ENCODE data around the gene PLAAT2. TPM values are rescaled to one million over a fixed set of nuclear protein-coding genes. Genes with fewer than 3 reads are reported as not detected.
"Not testable (repeated sequence)": the region's sequence is repeated elsewhere in the genome, so short reads cannot be mapped to it uniquely, and the experiment has no call there.

Gene PLAAT2
- total RNA-seq, 2 donors from 2014 or later = 2.6 TPM; not detected in 1

DNA sequence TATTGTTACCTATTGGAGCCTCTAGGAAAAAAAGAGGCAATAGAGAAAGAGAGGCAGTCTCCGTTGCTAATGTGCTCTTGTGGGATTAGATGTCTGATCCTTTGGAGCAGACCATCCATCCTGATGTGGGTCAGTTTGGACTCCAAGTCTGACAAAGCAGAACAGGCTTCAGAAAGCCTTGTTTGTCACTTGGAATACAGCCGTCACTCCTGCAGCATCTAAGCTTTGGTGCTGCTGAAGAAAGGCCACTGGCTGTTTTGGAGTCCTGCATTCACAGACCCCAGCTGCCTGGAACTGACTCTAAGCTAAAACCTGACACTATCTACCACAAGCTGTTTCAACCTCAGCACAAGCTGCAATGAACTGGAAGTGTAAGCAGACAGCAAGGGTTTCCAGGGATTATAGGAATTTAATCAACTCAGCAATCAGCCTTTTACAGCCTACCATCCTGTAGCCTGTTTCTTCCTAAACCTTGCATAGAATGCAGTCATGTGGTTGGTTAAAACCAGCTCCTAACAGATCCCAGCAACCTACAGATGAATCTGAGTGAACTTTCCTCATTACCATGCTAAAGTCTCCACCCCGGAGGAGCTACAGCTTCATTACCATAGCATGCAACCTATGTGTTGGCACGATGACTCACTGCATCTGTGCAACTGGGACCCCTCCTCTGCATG, 30.2 kb downstream of the PLAAT2 start:
- TF ChIP-seq CTCF (IDR thresholded peaks at IDR 0.05) (no peak), POLR2AphosphoS5 (IDR thresholded peaks at IDR 0.05) (no peak), POLR2A (IDR thresholded peaks at IDR 0.05) (no peak)
- Histone ChIP-seq H3K27me3 (replicated peaks; ENCODE audit: insufficient read depth) (no peaks in the 10 kb centered on the region), H3K9me3 (no peaks in the 10 kb centered on the region), H3K4me3 (no peak overlapping the region), H3K4me1 (replicated peaks) (peaks cover 8% of the 10 kb centered on the region), H3K27ac (no peak overlapping the region), H3K36me3 (no peaks in the 10 kb centered on the region)
- 66% methylated on average over 4 of the region's 4 CpGs for WGBS
- intact Hi-C loops (cut with DNase I) = loop anchor here (5.0 kb wide), 1 partner anchor 41 kb away; the partner anchor contains the start of gene PLAAT5
- DNase-seq (ENCODE audit: low spot score) = no peak

DNA sequence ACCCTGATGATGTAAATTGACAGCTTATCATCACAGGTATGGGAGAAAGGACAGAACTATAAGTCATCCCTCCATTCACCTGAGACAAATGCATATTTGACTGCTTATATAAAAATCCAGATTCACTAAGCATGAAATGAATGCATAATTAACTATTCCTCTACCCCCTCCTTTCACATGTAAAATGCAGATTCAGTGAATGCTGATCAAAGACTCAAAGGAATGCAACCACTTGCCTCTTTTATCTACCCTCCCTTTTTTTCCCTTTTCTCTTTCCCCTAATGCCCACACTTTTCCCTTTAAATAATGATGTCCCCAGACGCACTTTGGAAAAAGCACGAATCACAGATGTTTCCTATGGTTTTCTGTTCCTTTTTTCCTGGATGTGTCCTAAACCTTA, 31.1 kb downstream of the PLAAT2 start:
- peak overlapping the region; percentile 12 to 30 for H3K27ac ChIP-seq
- H3K27me3 ChIP-seq (replicated peaks; ENCODE audit: insufficient read depth) = no peaks in the 10 kb centered on the region
- intact Hi-C loops (cut with DNase I) = loop anchor here (5.0 kb wide), 1 partner anchor 40 kb away; the partner anchor contains the start of gene PLAAT5
- TF ChIP-seq POLR2AphosphoS5 (IDR thresholded peaks at IDR 0.05) = no peak
- no peak for TF ChIP-seq POLR2A (IDR thresholded peaks at IDR 0.05)
- no peak for TF ChIP-seq CTCF (IDR thresholded peaks at IDR 0.05)
- H3K36me3 ChIP-seq = no peaks in the 10 kb centered on the region
- peaks cover under 1% of the 10 kb centered on the region for H3K4me1 ChIP-seq (replicated peaks)
- no peak overlapping the region for H3K4me3 ChIP-seq
- WGBS = 94% methylated on average over 2 of the region's 2 CpGs
- no peak for DNase-seq (ENCODE audit: low spot score)
- no peaks in the 10 kb centered on the region for H3K9me3 ChIP-seq

DNA sequence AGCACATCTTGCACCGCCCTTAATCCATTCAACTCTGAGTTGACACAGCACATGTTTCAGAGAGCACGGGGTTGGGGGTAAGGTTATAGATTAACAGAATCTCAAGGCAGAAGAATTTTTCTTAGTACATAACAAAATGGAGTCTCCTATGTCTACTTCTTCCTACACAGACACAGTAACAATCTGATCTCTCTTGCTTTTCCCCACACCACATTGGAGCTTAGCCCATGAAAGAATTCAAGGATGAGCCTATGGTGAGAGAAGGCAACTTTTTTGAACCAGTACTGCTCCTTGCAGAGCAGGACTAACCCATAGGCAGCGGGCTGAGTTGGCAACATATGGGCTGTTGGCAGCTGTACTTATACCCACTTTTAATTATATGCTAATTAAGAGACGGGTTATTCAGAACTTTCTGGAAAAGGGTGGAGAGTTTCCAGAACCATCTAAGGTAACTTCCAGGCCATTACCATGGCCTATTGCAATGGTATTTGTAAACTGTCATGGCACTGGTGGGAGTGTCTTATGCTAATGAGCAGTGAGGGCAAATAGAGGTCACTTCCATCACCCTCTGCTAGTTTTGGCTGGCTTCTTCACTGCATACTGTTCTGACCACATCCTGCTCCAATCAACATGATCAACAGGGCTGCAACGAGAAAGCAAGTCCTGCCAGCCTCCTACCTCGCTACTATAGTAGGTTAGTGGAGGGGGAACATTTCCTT, 31.9 kb downstream of the PLAAT2 start:
- H3K27me3 ChIP-seq (replicated peaks; ENCODE audit: insufficient read depth); H3K9me3 ChIP-seq; H3K4me3 ChIP-seq; H3K4me1 ChIP-seq (replicated peaks); H3K36me3 ChIP-seq: not testable (repeated sequence)
- TF ChIP-seq POLR2AphosphoS5 (IDR thresholded peaks at IDR 0.05) (peak; percentile 91), POLR2A (IDR thresholded peaks at IDR 0.05) (peak; percentile 44)
- H3K27ac ChIP-seq = peak overlapping the region; percentile 30 to 53
- peak; percentile 82 for DNase-seq (ENCODE audit: low spot score)
- WGBS = 53% methylated on average over 5 of the region's 6 CpGs
- intact Hi-C loops (cut with DNase I) = loop anchor here (5.0 kb wide), 1 partner anchor 39 kb away; the partner anchor contains the start of gene PLAAT5

- no peaks in the 10 kb centered on the region for H3K36me3 ChIP-seq
- DNase-seq (ENCODE audit: low spot score) = no peak
- no peaks in the 10 kb centered on the region for H3K27me3 ChIP-seq (replicated peaks; ENCODE audit: insufficient read depth)
- no peak for TF ChIP-seq CTCF (IDR thresholded peaks at IDR 0.05)
- no peak overlapping the region for H3K27ac ChIP-seq
- WGBS = 89% methylated on average over 2 of the region's 2 CpGs
- no peaks in the 10 kb centered on the region for H3K4me1 ChIP-seq (replicated peaks)
- H3K4me3 ChIP-seq = no peak overlapping the region
- H3K9me3 ChIP-seq = no peaks in the 10 kb centered on the region
- intact Hi-C loops (cut with DNase I) = loop anchor here (5.0 kb wide), 1 partner anchor 38 kb away; the partner anchor contains the start of gene PLAAT5
Measured at GRCh38 chr11:63530021-63530420, 33.2 kb downstream of the PLAAT2 start.

- H3K4me1 ChIP-seq (replicated peaks); H3K36me3 ChIP-seq; H3K27me3 ChIP-seq (replicated peaks; ENCODE audit: insufficient read depth); H3K9me3 ChIP-seq; H3K4me3 ChIP-seq; DNase-seq (ENCODE audit: low spot score); intact Hi-C loops (cut with DNase I); H3K27ac ChIP-seq: not testable (repeated sequence)
- WGBS = 78% methylated on average over 6 of the region's 6 CpGs
Measured at GRCh38 chr11:63529373-63529772, 33.8 kb downstream of the PLAAT2 start.

DNA sequence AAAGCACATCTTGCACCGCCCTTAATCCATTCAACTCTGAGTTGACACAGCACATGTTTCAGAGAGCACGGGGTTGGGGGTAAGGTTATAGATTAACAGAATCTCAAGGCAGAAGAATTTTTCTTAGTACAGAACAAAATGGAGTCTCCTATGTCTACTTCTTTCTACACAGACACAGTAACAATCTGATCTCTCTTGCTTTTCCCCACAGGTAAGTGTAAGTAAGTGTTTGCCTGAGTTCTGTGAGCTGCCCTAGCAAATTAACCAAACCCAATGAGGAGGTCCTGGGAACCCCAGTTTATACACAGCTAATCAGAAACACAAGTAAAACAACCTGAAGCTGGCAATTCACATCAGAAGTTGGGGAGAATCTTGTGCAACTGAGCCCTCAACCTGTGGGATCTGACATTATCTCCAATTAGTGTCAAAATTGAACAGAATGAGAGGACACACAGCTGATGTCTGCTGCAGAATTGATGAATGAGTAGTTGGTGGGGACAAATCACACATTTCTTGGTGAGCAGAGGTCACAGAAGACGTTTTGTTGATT, 34.4 kb downstream of the PLAAT2 start:
- H3K4me3 ChIP-seq; H3K27ac ChIP-seq; H3K36me3 ChIP-seq; intact Hi-C loops (cut with DNase I); H3K9me3 ChIP-seq; H3K4me1 ChIP-seq (replicated peaks); DNase-seq (ENCODE audit: low spot score); H3K27me3 ChIP-seq (replicated peaks; ENCODE audit: insufficient read depth): not testable (repeated sequence)
- 68% methylated on average over 1 of the region's 3 CpGs for WGBS

DNA sequence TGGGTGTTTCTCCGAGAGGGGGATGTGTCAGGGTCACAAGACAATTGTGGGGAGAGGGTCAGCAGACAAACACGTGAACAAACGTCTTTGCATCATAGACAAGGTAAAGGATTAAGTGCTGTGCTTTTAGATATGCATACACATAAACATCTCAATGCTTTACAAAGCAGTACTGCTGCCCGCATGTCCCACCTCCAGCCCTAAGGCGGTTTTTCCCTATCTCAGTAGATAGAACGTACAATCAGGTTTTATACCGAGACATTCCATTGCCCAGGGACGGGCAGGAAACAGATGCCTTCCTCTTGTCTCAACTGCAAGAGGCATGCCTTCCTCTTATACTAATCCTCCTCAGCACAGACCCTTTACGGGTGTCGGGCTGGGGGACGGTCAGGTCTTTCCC, 35.0 kb downstream of the PLAAT2 start:
- H3K27ac ChIP-seq; DNase-seq (ENCODE audit: low spot score); H3K36me3 ChIP-seq; H3K9me3 ChIP-seq; H3K27me3 ChIP-seq (replicated peaks; ENCODE audit: insufficient read depth); H3K4me3 ChIP-seq; H3K4me1 ChIP-seq (replicated peaks); intact Hi-C loops (cut with DNase I): not testable (repeated sequence)
- 63% methylated on average over 8 of the region's 11 CpGs for WGBS

Data from prostate gland (tissue), 2 donors.